Left ventricle myocardium inferior (tissue), 1 donor: Measurements from ENCODE around the gene CADPS2. TPM values are rescaled to one million over a fixed set of nuclear protein-coding genes. Genes with fewer than 3 reads are reported as not detected.

Experiments
- DNase-seq: peaks from one replicate; pipeline ENCODE4 v3.0.0-alpha.2; 2020
- H3K27ac ChIP-seq: fragments of 200-600 bp; replicated peaks from 2 replicates; pipeline ENCODE4 v1.8.0; 2021
- H3K27me3 ChIP-seq: fragments of 200-600 bp; 2 replicates; pipeline ENCODE4 v1.8.0; 2021; ENCODE audit warnings: low read depth
- H3K36me3 ChIP-seq: fragments of 200-600 bp; 2 replicates; pipeline ENCODE4 v1.8.0; 2021
- H3K4me1 ChIP-seq: fragments of 200-600 bp; 2 replicates; pipeline ENCODE4 v1.8.0; 2021
- H3K4me3 ChIP-seq: fragments of 200-600 bp; 2 replicates; pipeline ENCODE4 v1.8.0; 2021; ENCODE audit warnings: mild to moderate bottlenecking, moderate library complexity
- H3K9me3 ChIP-seq: fragments of 200-600 bp; replicated peaks from 2 replicates; pipeline ENCODE4 v1.8.0; 2021
- CTCF ChIP-seq: fragments of 200-600 bp; IDR thresholded peaks from 2 replicates; pipeline ENCODE4 v1.8.0; 2021; ENCODE audit warnings: antibody characterized with exemption, mild to moderate bottlenecking, borderline replicate concordance
- intact Hi-C: fragments of 100-400 bp; cut with micrococcal nuclease; formaldehyde crosslinking; loops from one replicate; pipeline ENCODE4 v1.11.0; 2022
- total RNA-seq: library from RNA; stranded (reverse); fragmentation: NEBNext Ultra II Directional; extraction: Animal tissue kit (Norgen Biotek cat#: 25700); gene quantifications from one replicate; pipeline ENCODE4 v1.2.1, GENCODE V29; 2021
- donor health status: DM: no; HTN: yes; CAD: no; lungs with severe emphysema.

The CADPS2 gene
- total RNA-seq, 1 donor from 2014 or later: 11.9 TPM

DNA sequence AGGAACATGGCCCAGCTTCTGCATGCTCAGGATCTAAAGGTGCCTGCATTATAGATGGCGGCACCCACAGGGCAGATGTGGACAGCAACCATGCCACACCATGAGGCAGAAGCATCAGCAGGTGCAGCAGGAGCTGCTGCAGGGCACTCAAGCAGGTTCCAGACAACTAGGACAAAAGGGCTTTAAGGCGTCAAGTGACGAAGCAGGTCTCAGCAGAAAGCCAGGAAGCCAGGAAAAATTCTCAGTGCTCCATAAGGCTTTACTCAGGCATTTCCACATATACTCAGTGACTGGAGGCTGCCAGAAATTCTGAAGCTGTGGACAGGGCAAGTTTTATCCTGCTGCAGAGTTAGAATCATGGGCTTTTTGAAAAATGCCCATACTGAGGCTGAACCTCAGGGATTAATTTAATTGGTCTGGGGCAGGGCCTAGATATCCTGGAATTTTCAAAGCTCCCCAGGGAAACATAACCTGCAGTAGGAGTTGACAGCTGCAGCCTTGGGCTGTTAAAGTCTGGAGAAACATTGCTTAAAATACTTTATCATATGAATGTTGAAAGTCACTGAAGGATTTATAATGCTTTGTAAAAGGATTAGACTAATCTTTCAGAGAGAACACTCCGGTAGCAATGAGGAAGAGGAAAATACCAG lies 115.4 kb downstream of the CADPS2 start:
- H3K4me3 ChIP-seq: no peak overlapping the region
- intact Hi-C loops: no loop called here
- H3K9me3 ChIP-seq: no peaks in the 10 kb centered on the region
- H3K27ac ChIP-seq: no peak overlapping the region
- DNase-seq: no peak
- no peak for TF ChIP-seq CTCF
- H3K27me3 ChIP-seq: no peaks in the 10 kb centered on the region
- peaks cover 15% of the 10 kb centered on the region for H3K4me1 ChIP-seq
- no peaks in the 10 kb centered on the region for H3K36me3 ChIP-seq

- no peak for TF ChIP-seq CTCF
- DNase-seq: no peak
- Histone ChIP-seq H3K27me3 (no peaks in the 10 kb centered on the region), H3K9me3 (no peaks in the 10 kb centered on the region), H3K4me1 (peaks cover 31% of the 10 kb centered on the region), H3K4me3 (no peak overlapping the region), H3K27ac (no peak overlapping the region), H3K36me3 (no peaks in the 10 kb centered on the region)
- intact Hi-C loops: no loop called here
These were observed 117.4 kb downstream of the CADPS2 start for GRCh38 chr7:122768827-122769226.

GRCh38 chr7:122767339-122767738 lies 118.9 kb downstream of the CADPS2 start:
- intact Hi-C loops: no loop called here
- no peaks in the 10 kb centered on the region for H3K36me3 ChIP-seq
- no peak for DNase-seq
- no peak overlapping the region for H3K4me3 ChIP-seq
- H3K27ac ChIP-seq: no peak overlapping the region
- TF ChIP-seq CTCF: no peak
- H3K27me3 ChIP-seq: no peaks in the 10 kb centered on the region
- peaks cover 34% of the 10 kb centered on the region for H3K4me1 ChIP-seq
- H3K9me3 ChIP-seq: no peaks in the 10 kb centered on the region

- H3K27ac ChIP-seq: no peak overlapping the region
- H3K4me3 ChIP-seq: no peak overlapping the region
- H3K36me3 ChIP-seq: no peaks in the 10 kb centered on the region
- H3K9me3 ChIP-seq: no peaks in the 10 kb centered on the region
- no peaks in the 10 kb centered on the region for H3K27me3 ChIP-seq
- no peak for TF ChIP-seq CTCF
- intact Hi-C loops: no loop called here
- DNase-seq: no peak
- peaks cover 34% of the 10 kb centered on the region for H3K4me1 ChIP-seq
These were observed 119.7 kb downstream of the CADPS2 start for GRCh38 chr7:122766593-122766992.

- no peaks in the 10 kb centered on the region for H3K9me3 ChIP-seq
- peak overlapping the region; percentile 8 for H3K27ac ChIP-seq
- no peak for DNase-seq
- intact Hi-C loops: no loop called here
- H3K4me1 ChIP-seq: peaks cover 19% of the 10 kb centered on the region
- no peak overlapping the region for H3K4me3 ChIP-seq
- no peaks in the 10 kb centered on the region for H3K27me3 ChIP-seq
- TF ChIP-seq CTCF: no peak
- H3K36me3 ChIP-seq: no peaks in the 10 kb centered on the region
These were observed 121.4 kb downstream of the CADPS2 start for GRCh38 chr7:122764902-122765301.
